KMS-11 (cell line): ENCODE measurements around the gene EPN3.

ENCODE experiments used
- H2AFZ ChIP-seq: fragments of 200-600 bp; sonication (generic); 2 replicates; pipeline ENCODE4 v1.6.1; 2016; ENCODE audit warnings: antibody characterized with exemption, mixed run types, low read depth
- H3K27ac ChIP-seq: fragments of 200-600 bp; sonication (generic); 2 replicates; pipeline ENCODE4 v1.6.1; 2016; ENCODE audit warnings: mild to moderate bottlenecking, mixed run types
- H3K27me3 ChIP-seq: fragments of 200-600 bp; sonication (generic); 2 replicates; pipeline ENCODE4 v1.6.1; 2017; ENCODE audit warnings: mild to moderate bottlenecking, low read depth, mixed run types, moderate library complexity; ENCODE audit not compliant: insufficient read depth
- H3K36me3 ChIP-seq: fragments of 200-600 bp; sonication (generic); 2 replicates; pipeline ENCODE4 v1.6.1; 2017; ENCODE audit warnings: mild to moderate bottlenecking, mixed run types; ENCODE audit not compliant: insufficient read depth
- H3K4me1 ChIP-seq: fragments of 200-600 bp; sonication (generic); 2 replicates; pipeline ENCODE4 v1.6.1; 2016; ENCODE audit warnings: mild to moderate bottlenecking, low read depth, mixed run types; ENCODE audit not compliant: poor library complexity, severe bottlenecking
- H3K4me2 ChIP-seq: fragments of 200-600 bp; sonication (generic); 2 replicates; pipeline ENCODE4 v1.7.0; 2016; ENCODE audit warnings: mild to moderate bottlenecking, mixed run types
- H3K4me3 ChIP-seq: fragments of 200-600 bp; sonication (generic); IDR thresholded peaks from 2 replicates; pipeline ENCODE4 v1.6.1; 2017; ENCODE audit warnings: low read depth, low read length, mixed read lengths; ENCODE audit not compliant: insufficient read depth
- H3K79me2 ChIP-seq: fragments of 200-600 bp; sonication (generic); 2 replicates; pipeline ENCODE4 v1.6.1; 2016; ENCODE audit warnings: low read depth, mixed run types; ENCODE audit not compliant: insufficient read depth
- H3K9ac ChIP-seq: fragments of 200-600 bp; sonication (generic); 2 replicates; pipeline ENCODE4 v1.6.1; 2016; ENCODE audit warnings: mild to moderate bottlenecking, mixed run types
- H4K20me1 ChIP-seq: fragments of 200-600 bp; sonication (generic); 2 replicates; pipeline ENCODE4 v1.6.1; 2016; ENCODE audit warnings: mild to moderate bottlenecking, mixed run types; ENCODE audit not compliant: insufficient read depth
- CTCF ChIP-seq: fragments of 200-600 bp; sonication (generic); conservative IDR thresholded peaks from 2 replicates; pipeline ENCODE4 v1.6.1; 2017; ENCODE audit warnings: low read depth, mild to moderate bottlenecking, antibody characterized with exemption, low read length, moderate library complexity, mixed read lengths

The EPN3 gene

GRCh38 chr17:50560931-50561745 is 28.6 kb downstream of the EPN3 start:
- H3K4me3 ChIP-seq, result no peak overlapping the region
- no peaks in the 10 kb centered on the region for H4K20me1 ChIP-seq
- H3K4me2 ChIP-seq, result peak overlapping the region; percentile 82
- no peaks in the 10 kb centered on the region for H3K79me2 ChIP-seq
- TF ChIP-seq CTCF, result no peak
- no peak overlapping the region for H3K27ac ChIP-seq
- H2AFZ ChIP-seq, result peak overlapping the region; percentile 84; the same call in 1 of the 2 replicates
- H3K9ac ChIP-seq, result no peak overlapping the region
- no peaks in the 10 kb centered on the region for H3K36me3 ChIP-seq
- peaks cover 9% of the 10 kb centered on the region for H3K4me1 ChIP-seq
- H3K27me3 ChIP-seq, result peaks cover 56% of the 10 kb centered on the region

GRCh38 chr17:50561746-50562141 is 29.2 kb downstream of the EPN3 start:
- no peaks in the 10 kb centered on the region for H4K20me1 ChIP-seq
- H3K36me3 ChIP-seq, result no peaks in the 10 kb centered on the region
- H3K27ac ChIP-seq, result no peak overlapping the region
- H3K9ac ChIP-seq, result no peak overlapping the region
- H3K27me3 ChIP-seq, result peaks cover 62% of the 10 kb centered on the region
- no peak overlapping the region for H3K4me3 ChIP-seq
- no peaks in the 10 kb centered on the region for H3K79me2 ChIP-seq
- H3K4me1 ChIP-seq, result peaks cover 9% of the 10 kb centered on the region
- no peak for TF ChIP-seq CTCF
- no peak overlapping the region for H3K4me2 ChIP-seq
- no peak overlapping the region for H2AFZ ChIP-seq

GRCh38 chr17:50562242-50563091 is 29.9 kb downstream of the EPN3 start:
- no peak overlapping the region for H3K4me3 ChIP-seq
- H2AFZ ChIP-seq, result no peak overlapping the region
- no peak overlapping the region for H3K27ac ChIP-seq
- no peak overlapping the region for H3K4me2 ChIP-seq
- peaks cover 9% of the 10 kb centered on the region for H3K4me1 ChIP-seq
- peaks cover 67% of the 10 kb centered on the region for H3K27me3 ChIP-seq
- no peak overlapping the region for H3K9ac ChIP-seq
- TF ChIP-seq CTCF, result no peak
- H4K20me1 ChIP-seq, result no peaks in the 10 kb centered on the region
- no peaks in the 10 kb centered on the region for H3K79me2 ChIP-seq
- no peaks in the 10 kb centered on the region for H3K36me3 ChIP-seq

- Histone ChIP-seq H3K4me2 (no peak overlapping the region), H4K20me1 (no peaks in the 10 kb centered on the region), H3K79me2 (no peaks in the 10 kb centered on the region), H3K27ac (no peak overlapping the region), H3K4me1 (peaks cover 9% of the 10 kb centered on the region), H3K9ac (no peak overlapping the region), H3K36me3 (no peaks in the 10 kb centered on the region), H3K4me3 (no peak overlapping the region), H3K27me3 (peaks cover 71% of the 10 kb centered on the region), H2AFZ (no peak overlapping the region)
- no peak for TF ChIP-seq CTCF
These were observed 30.6 kb downstream of the EPN3 start for GRCh38 chr17:50563092-50563511.
